Activated T-helper 17 cell treated with anti-CD3 and anti-CD28 coated beads, Interleukin-2, amount 50 U/mL, for 72 hours (primary cell): ENCODE measurements around the gene SIN3A. TPM values are rescaled to one million over a fixed set of nuclear protein-coding genes. Genes with fewer than 3 reads are reported as not detected.

Experiments used
- ATAC-seq: fragments of 150-1000 bp; cut with Tn5 transposase; replicated peaks from 2 replicates; pipeline ENCODE4 v1.10.0; 2021; ENCODE audit warnings: mild to moderate bottlenecking, moderate library complexity
- H3K27ac Mint-ChIP-seq: one replicate; pipeline ENCODE4 v1.8.0; 2022; ENCODE audit warnings: mixed read lengths
- H3K27me3 Mint-ChIP-seq: one replicate; pipeline ENCODE4 v1.8.0; 2022; ENCODE audit warnings: mixed read lengths
- H3K36me3 Mint-ChIP-seq: one replicate; pipeline ENCODE4 v1.8.0; 2022; ENCODE audit warnings: low read depth, mild to moderate bottlenecking, mixed read lengths
- H3K4me1 Mint-ChIP-seq: one replicate; pipeline ENCODE4 v1.8.0; 2022; ENCODE audit warnings: mixed read lengths
- H3K4me3 Mint-ChIP-seq: one replicate; pipeline ENCODE4 v1.8.0; 2022; ENCODE audit warnings: mild to moderate bottlenecking, mixed read lengths
- H3K9me3 Mint-ChIP-seq: one replicate; pipeline ENCODE4 v1.8.0; 2022; ENCODE audit warnings: mixed read lengths
- total RNA-seq, 2 donors: library from RNA; stranded (reverse); gene quantifications; one replicate each; pipeline ENCODE4 v1.2.3, GENCODE V29; 2022

Gene SIN3A
- total RNA-seq, 2 donors from 2014 or later, result 82.3 to 96.6 TPM

DNA sequence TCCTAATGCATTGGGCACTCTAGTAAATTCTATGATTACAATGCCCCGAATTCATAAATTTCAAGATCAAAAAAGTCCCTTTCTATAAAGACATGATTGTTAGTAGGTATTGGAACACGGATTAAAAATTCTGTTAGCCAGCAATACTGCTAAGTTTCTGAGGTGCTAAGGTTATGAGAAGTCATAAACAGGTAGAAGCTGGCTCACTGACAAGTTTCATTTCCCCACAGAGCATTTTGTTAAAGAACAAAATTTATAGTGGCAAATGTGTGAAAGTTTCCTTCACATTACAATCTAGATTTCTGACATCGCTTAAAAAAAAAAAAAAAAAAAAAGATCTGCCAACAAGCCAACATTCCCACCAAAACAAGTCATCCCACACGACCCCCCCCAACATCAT, 70.7 kb downstream of the SIN3A start:
- no peak for ATAC-seq
- Mint-ChIP-seq H3K27ac (peak overlapping the region; percentile 24), H3K36me3 (peaks cover 100% of the 10 kb centered on the region), H3K4me1 (no peaks in the 10 kb centered on the region), H3K27me3 (no peaks in the 10 kb centered on the region), H3K9me3 (no peaks in the 10 kb centered on the region), H3K4me3 (no peak overlapping the region)

DNA sequence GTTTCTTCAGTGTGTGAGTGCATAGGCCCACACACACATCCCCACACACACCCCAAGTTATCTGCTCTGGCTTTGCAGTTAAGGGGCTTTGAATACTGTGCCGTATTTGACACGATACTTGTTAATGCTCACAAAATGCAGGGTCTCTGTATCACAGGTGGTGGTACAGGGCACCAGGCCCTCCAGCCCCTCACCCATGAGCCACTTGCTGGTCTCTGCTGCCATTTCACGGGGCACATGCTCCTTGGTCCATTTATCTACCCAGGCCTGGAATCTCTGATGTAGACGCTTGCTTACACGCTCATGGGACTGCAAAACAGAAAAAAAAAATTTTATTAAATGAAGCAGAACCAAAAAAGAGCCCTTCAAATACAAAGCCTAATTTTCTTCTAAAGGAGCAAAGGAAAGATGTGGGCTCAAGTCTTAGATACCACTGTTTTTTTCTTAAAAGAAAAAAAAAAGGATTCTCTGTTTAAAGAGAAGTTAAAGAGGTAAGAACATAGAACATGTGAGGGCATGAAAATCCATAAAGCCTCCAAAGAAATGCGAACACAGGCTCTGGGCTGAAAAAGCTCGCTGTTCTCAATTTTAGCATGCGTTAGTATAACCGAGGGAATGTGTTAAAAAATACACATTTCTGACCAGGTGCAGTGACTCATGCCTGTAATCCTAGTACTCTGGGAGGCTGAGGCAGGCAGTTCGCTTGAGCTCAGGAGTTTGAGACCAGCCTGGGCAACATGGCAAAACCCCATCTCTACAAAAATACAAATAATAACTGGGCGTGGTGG, 79.4 kb downstream of the SIN3A start:
- peaks cover 87% of the 10 kb centered on the region for H3K36me3 Mint-ChIP-seq
- no peaks in the 10 kb centered on the region for H3K9me3 Mint-ChIP-seq
- H3K27me3 Mint-ChIP-seq, result no peaks in the 10 kb centered on the region
- ATAC-seq, result no peak
- peaks cover 6% of the 10 kb centered on the region for H3K4me1 Mint-ChIP-seq
- H3K4me3 Mint-ChIP-seq, result no peak overlapping the region
- H3K27ac Mint-ChIP-seq, result no peak overlapping the region

- Mint-ChIP-seq H3K36me3 (peaks cover 81% of the 10 kb centered on the region), H3K4me1 (peaks cover 6% of the 10 kb centered on the region), H3K27me3 (no peaks in the 10 kb centered on the region), H3K27ac (no peak overlapping the region), H3K4me3 (no peak overlapping the region), H3K9me3 (no peaks in the 10 kb centered on the region)
- no peak for ATAC-seq
These were observed 80.0 kb downstream of the SIN3A start for GRCh38 chr15:75371486-75371885.

- H3K4me3 Mint-ChIP-seq, result peak overlapping the region; percentile 95
- peaks cover 6% of the 10 kb centered on the region for H3K4me1 Mint-ChIP-seq
- no peaks in the 10 kb centered on the region for H3K9me3 Mint-ChIP-seq
- H3K27ac Mint-ChIP-seq, result peak overlapping the region; percentile 94
- H3K27me3 Mint-ChIP-seq, result no peaks in the 10 kb centered on the region
- H3K36me3 Mint-ChIP-seq, result peaks cover 75% of the 10 kb centered on the region
- ATAC-seq, result no peak
These were observed 81.5 kb downstream of the SIN3A start for GRCh38 chr15:75369897-75370581.

DNA sequence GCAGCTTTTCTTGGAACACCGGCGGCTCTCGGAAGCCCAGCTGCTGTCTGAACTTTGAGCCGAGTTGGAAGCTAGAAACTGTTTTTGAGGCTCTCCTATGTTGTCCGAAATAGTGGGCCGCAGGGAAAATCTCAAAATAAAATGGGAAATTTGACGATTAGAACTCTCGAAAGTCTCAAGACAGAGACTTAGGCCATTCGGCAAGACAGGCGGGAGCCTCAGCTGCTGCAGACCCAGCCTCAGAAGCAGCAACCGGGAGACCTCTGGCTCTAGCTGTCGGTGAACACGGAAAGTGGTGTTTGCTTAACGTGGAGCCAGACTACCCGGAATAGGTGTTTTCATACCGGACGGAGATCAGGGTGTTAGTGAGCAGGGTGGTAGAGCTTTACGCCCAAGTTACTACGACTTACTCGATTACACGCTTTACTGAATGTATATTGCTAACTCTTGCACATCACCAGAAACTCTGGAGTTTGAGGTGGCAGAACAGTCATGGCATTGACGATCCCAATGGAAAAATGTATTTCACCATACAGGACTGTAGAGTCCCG, 82.7 kb downstream of the SIN3A start:
- H3K27ac Mint-ChIP-seq, result peak overlapping the region; percentile 94
- peak; percentile 3 for ATAC-seq
- no peaks in the 10 kb centered on the region for H3K27me3 Mint-ChIP-seq
- H3K4me1 Mint-ChIP-seq, result peaks cover 6% of the 10 kb centered on the region
- H3K36me3 Mint-ChIP-seq, result peaks cover 75% of the 10 kb centered on the region
- peak overlapping the region; percentile 95 for H3K4me3 Mint-ChIP-seq
- no peaks in the 10 kb centered on the region for H3K9me3 Mint-ChIP-seq

- Mint-ChIP-seq H3K27ac (peak within 1 kb of the TSS; percentile 94), H3K9me3 (no peaks in the 10 kb centered on the region), H3K36me3 (peaks cover 73% of the 10 kb centered on the region), H3K4me3 (peak within 1 kb of the TSS; percentile 95), H3K4me1 (peaks cover 6% of the 10 kb centered on the region), H3K27me3 (no peaks in the 10 kb centered on the region)
- ATAC-seq, result peak; percentile 96
These were observed 83.4 kb downstream of the SIN3A start, which contains the start of gene MAN2C1 for GRCh38 chr15:75367913-75368688. MAN2C1 (minus strand) TSS chr15:75368607; CDS start chr15:75368583, 24 bp downstream.

DNA sequence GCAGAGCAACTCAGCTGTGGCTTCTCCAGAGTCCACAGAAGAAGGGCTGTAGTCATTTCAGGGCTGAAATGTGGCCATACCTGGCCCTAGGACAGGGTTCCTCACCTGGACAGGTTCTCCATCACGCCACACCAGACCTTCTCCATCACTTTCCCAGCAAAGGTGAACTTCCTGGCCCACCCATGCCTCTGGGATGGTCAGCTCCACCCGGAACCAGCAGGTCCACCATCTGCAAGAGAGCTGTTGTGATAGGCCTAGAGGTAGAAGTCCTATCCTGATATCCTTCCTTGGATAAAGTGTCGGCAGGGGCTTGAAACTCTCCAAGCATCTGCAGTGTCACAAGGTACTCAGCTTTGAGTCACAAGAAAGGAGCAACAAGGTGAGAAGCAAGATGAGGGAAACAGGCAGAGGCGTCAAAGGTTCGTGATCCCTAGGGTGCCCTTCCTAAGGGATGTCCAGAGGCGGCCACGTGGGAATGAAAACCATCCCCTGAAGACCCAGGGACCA, 84.0 kb downstream of the SIN3A start:
- Mint-ChIP-seq H3K36me3 (peaks cover 70% of the 10 kb centered on the region), H3K27ac (peak overlapping the region; percentile 72), H3K9me3 (no peaks in the 10 kb centered on the region), H3K4me1 (peaks cover 6% of the 10 kb centered on the region), H3K27me3 (no peaks in the 10 kb centered on the region), H3K4me3 (peak overlapping the region; percentile 95)
- ATAC-seq, result no peak

- no peak for ATAC-seq
- no peaks in the 10 kb centered on the region for H3K9me3 Mint-ChIP-seq
- H3K27me3 Mint-ChIP-seq, result no peaks in the 10 kb centered on the region
- H3K4me1 Mint-ChIP-seq, result peaks cover 6% of the 10 kb centered on the region
- H3K4me3 Mint-ChIP-seq, result peak overlapping the region; percentile 95
- H3K36me3 Mint-ChIP-seq, result peaks cover 65% of the 10 kb centered on the region
- peak overlapping the region; percentile 72 for H3K27ac Mint-ChIP-seq
These were observed 84.5 kb downstream of the SIN3A start for GRCh38 chr15:75367006-75367405.

DNA sequence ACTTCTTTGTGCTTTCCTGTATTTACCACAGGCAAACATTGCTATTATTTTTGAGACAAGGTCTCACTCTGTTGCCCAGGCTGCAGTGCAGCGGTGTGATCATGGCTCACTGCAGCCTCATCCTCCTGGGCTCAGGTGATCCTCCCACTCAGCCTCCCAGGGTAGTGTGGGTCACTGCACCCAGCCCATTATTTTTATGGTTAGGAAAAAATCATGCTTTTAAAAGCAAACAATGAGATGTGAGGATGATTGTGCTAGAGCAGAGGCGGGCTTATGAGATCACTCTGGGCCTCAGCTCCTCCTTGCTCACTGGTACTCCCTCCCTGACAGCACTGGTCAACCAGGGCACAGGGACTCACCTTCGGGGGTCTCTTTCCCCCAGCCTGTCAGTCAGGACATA, 85.3 kb downstream of the SIN3A start:
- no peaks in the 10 kb centered on the region for H3K9me3 Mint-ChIP-seq
- no peaks in the 10 kb centered on the region for H3K27me3 Mint-ChIP-seq
- H3K4me1 Mint-ChIP-seq, result peaks cover 6% of the 10 kb centered on the region
- no peak overlapping the region for H3K27ac Mint-ChIP-seq
- no peak for ATAC-seq
- H3K36me3 Mint-ChIP-seq, result peaks cover 57% of the 10 kb centered on the region
- no peak overlapping the region for H3K4me3 Mint-ChIP-seq

- Mint-ChIP-seq H3K36me3 (peaks cover 45% of the 10 kb centered on the region), H3K27ac (peak overlapping the region; percentile 54), H3K27me3 (no peaks in the 10 kb centered on the region), H3K4me1 (peaks cover 6% of the 10 kb centered on the region), H3K4me3 (no peak overlapping the region), H3K9me3 (no peaks in the 10 kb centered on the region)
- ATAC-seq, result no peak
These were observed 86.6 kb downstream of the SIN3A start for GRCh38 chr15:75364881-75365280.

- Mint-ChIP-seq H3K27me3 (no peaks in the 10 kb centered on the region), H3K4me3 (no peak overlapping the region), H3K27ac (no peak overlapping the region), H3K36me3 (peaks cover 36% of the 10 kb centered on the region), H3K9me3 (no peaks in the 10 kb centered on the region), H3K4me1 (peaks cover under 1% of the 10 kb centered on the region)
- no peak for ATAC-seq
These were observed 87.7 kb downstream of the SIN3A start for GRCh38 chr15:75363786-75364185.

- Mint-ChIP-seq H3K4me3 (no peak overlapping the region), H3K4me1 (no peaks in the 10 kb centered on the region), H3K9me3 (no peaks in the 10 kb centered on the region), H3K36me3 (peaks cover 40% of the 10 kb centered on the region), H3K27ac (peak overlapping the region; percentile 33), H3K27me3 (no peaks in the 10 kb centered on the region)
- ATAC-seq, result no peak
These were observed 88.7 kb downstream of the SIN3A start for GRCh38 chr15:75362642-75363249.

DNA sequence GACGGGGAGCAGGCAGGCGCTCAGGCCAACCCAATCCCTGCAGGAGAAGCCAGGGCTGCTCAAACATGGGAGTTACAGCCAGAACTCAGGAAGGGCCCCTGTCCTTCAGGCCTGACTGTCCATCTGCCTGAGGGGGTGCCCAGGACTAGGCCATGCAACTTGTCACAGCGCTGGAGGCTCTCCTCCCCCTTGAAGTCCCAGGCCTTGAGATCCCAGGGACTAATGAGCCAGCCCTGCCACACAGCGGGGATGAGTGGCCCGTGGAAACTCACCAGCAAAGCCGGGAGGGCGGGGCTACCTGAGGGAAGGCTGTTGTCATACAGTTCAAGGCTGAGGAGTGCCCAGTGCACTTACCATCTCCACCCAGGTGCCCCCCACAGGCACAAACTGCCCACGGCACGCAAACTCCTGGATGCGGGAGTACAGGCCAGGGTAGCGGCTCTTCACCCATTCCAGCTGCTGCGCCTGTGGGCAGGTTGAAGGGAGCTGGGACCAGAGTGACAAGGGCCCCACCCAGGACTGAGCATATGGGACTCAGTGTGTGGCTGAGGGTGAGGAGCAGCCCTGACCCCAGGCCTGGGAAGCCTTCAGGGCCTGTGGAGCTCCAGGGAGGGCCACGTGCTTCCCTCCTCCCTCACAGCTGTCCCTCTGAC, 89.4 kb downstream of the SIN3A start:
- H3K4me1 Mint-ChIP-seq, result no peaks in the 10 kb centered on the region
- no peak overlapping the region for H3K27ac Mint-ChIP-seq
- H3K9me3 Mint-ChIP-seq, result no peaks in the 10 kb centered on the region
- H3K4me3 Mint-ChIP-seq, result no peak overlapping the region
- no peak for ATAC-seq
- no peaks in the 10 kb centered on the region for H3K27me3 Mint-ChIP-seq
- peaks cover 43% of the 10 kb centered on the region for H3K36me3 Mint-ChIP-seq
